NCI-H82 (cell line): Measurements from ENCODE around the gene WTIP.
"Not testable (repeated sequence)": the region's sequence is repeated elsewhere in the genome, so short reads cannot be mapped to it uniquely, and the experiment has no call there.

Experiments used
- DNase-seq: peaks from one replicate; lab custom pipeline; 2025; lab: John Stamatoyannopoulos, UW

Gene WTIP

DNA sequence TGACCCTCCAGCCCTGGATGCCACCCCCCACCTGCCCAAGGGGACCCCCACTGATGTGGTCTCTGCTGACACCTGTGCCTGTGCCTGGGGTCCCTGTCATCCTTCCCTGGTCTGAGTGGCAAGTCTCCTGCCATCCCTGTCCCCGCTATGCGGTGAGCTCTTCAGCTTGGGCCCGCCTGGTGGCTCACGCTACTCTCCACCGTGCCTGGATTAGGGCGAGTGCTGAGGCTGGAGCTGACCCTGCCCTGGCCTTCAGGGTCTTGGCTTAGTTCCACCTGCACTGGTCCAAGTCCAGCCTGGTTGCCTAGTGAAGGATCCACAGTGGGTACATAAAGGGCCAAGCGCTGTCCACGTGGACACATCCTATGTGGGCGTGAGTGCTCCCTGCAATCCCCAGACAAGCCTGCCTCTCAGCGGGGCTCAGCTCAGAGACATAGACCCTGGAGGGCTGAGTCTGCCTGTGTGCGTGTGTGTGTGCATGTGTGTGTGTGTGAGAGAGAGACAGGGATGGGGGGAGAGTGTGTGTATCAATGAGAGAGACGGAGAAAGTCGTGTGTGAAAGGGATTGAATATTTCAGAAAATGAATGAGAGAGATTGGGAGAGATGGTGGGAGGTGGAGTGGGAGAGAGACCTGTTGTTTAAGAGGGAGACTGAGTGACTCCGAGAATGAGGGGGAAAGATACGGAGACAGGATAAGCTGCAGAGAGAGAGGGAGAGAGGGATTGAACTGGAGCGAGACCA is 22.1 kb downstream of the WTIP start:
- no peak for DNase-seq

DNA sequence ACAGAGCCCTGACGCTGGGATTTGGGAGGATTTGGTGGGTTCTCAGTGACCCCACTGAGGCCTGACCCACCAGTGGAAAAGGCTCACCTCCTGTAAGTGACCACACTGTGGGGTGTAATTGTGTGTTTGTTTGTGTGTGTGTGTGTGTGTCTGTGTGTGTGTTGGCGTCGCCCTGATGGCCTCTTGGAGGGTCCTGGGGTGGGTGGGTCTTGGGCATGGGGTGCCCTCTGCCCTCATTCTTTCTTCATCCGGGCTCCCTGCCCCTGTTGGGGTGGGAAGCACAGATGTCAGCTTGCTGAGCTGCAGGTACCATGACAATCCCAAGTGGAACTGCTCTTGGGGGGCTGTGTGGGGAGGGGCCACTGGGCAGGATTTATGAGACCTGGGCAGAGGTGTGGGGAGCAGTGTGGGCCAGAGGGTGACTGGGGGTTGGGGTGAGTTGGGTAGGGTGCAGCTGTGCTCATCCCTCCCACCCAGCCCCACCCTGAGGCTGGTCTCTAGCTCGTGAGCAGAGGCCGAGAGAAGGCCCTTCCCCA is 22.8 kb downstream of the WTIP start:
- no peak for DNase-seq

DNA sequence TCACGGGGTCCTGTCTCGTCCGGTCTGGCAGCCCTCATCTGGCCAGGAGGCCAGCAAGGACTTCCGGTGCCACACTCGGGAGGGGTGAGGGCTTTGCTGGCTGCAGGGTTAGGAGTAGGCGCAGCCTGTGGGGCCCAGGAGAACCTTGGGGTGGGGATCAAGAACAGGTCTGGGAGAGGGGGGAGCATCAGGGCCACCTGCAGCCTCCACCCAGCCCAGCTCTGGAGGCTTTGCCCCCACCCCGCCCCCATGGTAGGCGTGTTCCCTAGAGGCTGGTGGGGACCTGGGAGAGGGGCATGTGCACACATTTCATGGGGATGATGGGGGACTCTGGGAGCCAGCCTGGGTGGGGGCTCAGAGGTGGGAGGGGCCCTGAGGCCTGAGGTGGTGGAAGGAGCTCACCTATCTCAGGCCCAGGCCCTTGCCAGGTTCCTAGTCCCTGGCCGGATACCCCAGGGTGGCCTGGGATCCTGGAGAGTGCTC is 23.3 kb downstream of the WTIP start:
- no peak for DNase-seq

DNA sequence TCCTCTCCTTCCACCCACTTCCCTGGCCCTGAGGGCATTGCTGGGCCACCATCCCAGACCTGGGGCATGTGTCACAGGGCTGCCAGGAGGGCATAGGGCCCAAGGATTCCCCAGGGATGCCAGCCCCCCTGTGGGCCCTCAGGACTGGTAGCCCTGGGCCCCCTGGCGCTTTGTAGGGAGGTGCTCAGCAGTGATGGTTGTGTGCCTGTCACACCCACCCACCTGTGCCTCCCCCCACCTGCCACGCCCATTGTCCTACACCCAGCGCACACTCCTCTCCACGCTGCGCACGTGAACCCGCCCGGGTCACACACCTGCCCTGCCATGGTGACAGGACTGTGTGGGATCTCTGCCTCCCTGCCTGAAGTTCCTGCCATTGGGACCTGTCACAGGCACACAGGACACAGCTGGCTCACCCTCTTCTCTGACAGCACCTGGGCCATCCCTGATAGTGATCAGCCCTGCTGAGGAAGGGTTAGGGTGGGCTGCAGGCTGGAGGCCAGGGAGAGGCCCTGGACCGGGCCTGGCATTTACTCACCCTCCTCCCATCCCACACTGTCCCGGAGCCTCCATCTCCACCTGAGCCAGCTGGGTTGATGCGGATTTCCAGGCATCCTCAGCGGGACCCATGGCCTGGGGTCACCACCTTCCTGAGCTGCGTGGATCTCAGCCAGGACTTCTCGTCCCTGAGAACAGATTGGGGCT is 23.9 kb downstream of the WTIP start:
- no peak for DNase-seq

DNA sequence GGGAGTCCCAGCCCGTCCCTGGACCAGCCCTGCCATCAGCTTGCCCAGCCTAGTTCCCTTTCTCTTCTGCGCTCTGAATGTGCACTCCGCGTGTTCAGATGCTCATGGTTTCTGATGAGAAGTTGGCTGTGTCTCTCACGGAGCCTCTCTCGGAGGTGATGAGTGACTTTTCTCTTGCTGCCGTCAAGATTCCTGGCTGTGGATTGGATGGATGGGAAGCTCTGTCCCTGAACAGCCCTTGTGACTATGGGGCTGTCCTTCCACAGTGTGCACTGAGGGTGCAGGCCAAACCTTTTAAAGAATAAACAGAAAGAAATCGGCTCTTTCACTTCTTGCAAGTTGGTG is 24.4 kb downstream of the WTIP start:
- DNase-seq: no peak

DNA sequence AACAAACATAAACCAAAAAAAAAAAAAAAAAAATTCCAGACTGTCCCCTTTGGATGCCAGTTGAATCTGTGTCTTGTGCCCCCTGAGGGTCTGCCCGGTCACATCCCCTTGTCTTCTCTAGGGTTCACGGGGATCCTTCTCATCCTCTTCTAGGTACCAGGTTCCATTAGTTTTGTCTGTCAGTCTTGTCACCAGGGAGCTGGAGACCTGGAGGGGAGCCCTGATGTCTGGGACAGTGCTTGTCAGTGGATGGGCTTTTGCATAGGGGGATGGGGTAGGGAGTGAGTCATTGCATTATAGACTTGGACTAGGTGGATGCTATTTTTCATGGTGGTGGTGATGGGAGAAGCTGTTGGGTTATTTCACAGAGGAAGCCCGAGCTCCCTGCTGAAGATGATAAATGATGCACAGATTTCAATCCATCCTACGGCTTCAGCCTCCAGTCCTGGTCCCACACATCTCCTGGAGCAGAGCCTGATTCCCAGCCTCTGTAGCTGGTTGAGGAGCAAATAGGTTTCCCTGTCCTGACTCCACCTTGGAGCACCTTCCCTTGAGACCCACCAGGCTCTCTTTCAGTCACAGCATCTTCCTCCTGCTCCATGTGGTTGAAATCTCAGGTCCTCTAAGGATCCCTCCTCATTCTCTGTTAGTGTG is 26.0 kb downstream of the WTIP start:
- DNase-seq: no peak

DNA sequence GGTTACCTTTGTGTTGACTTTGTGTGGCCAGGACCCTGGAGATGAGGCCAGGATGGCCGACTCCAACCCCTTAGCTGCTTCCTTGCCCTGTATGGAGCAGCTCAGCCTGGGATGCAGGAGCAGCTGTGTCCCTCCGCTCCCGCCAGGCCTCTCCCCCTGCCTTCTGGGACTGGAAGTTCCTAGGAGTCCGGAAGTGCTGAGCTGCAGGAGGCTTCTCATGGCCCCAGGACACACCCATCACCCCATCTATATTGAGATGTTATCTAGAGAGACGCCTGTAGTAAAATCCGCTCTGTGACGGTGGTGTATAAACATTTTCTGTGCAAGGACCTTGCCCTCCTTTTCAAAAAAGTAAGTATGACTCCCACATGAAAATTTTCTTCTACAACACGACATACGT is 27.0 kb downstream of the WTIP start:
- DNase-seq: no peak

DNA sequence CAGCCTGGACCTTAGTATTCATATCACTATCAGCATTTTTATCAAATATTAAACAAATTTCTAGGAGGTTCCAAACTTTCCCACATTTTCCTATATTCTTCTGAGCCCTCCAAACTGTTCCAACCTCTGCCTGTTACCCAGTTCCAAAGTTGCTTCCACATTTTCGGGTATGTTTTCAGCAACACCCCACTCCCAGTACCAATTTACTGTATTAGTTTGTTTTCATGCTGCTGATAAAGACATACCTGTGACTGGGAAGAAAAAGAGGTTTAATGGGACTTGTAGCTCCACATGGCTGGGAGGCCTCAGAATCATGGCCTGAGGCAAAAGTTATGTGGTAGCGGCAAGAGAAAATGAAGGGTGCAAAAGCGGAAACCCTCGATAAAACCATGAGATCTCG is 29.3 kb downstream of the WTIP start:
- not testable (repeated sequence) for DNase-seq

DNA sequence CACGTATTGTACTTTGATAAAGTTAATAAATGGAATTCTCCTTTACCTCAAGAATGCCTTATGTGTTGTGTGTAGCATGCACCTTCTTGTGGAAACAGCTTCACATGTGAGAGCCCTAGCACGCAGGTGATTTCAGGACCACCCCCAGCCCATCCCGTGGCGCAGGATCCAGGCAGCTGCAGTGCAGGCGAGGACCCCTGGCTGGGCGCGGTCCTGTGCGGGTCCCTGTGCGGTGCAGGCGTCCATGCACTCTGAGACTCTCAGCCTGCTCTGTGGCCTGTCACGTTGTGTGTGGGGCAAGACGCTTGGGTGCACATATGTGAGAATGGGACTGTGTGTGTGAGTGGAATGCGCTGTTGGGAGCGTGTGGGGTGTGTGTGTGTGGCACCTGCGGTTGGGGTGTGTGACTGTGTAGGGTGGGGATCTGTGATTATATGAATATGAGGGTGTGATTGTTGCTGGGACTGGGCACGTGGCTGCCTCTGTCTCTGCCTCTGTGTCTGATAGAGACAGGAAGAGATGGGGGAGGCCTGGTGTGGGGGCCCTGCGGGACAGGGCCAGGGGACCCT is 30.8 kb downstream of the WTIP start:
- no peak for DNase-seq

DNA sequence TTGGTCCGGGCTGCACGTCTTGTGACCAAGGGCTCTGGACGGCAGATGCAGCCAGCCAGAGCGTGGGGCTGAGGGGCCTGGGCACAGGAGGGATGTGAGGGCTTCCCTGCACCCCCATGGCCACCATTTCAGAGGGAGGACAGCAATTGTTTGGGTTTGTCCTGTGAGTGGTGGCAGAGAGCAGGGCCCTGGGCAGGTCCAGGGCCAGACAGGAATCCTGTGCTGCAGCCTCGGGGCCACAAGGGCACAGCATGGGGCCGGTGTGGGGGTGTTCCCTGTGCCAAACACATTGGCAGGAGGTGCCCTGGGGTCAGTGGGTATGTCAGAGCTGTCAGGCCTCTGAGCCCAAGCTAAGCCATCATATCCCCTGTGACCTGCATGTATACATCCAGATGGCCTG is 32.2 kb downstream of the WTIP start:
- no peak for DNase-seq

DNA sequence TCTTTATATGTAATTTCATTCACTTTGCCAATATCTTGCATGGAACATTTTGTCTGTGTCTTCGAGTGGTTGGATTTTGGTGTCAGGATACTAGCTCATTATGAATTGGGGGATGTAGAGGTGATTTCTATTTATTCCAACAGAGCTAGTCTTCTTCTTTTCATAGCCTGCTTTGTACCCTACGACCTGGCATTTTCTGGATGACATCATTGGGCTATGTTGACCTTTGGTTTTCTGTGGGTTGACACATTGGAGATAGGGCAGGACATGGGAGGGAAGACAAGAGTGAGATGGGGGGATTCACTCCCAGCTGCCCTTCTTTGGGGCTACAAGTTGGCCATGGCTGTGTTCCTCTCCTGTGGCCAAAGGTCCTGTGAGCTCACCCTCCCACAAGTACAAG is 38.0 kb downstream of the WTIP start:
- no peak for DNase-seq

DNA sequence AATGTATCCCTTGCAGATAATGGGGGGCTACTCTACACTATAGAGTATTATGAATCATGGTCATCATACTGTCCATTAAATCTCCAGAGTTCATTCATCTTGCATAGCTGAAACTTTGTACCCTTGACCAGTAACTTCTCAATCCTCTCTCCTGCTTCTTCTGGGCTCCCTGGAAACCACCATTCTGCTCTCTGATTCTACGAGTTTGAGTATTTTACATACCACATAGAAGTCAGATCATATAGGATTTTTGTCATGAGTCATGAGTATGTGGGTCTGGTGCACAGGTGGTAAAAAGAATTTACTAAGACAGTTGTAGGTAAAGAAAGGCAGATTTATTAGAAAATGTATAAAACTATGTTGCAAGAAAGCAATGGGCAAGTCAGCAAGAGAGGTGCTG is 41.9 kb downstream of the WTIP start:
- DNase-seq: no peak

DNA sequence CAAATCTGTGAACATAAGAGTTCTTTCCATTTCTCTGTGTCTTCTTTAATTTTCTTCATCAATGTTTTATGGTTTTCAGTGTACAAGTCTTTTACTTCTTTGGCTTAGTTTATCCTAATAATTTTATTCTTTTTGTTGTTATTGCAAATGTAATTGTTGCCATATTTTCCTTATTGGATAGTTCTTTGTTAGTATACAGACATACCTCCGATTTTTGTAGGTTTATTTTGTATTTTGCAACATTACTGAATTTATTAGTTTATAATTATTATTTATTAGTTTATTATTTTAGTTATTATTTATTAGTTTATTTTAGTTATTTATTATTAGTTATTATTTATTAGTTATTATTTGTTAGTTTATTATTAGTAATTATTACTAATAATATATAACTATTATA is 43.4 kb downstream of the WTIP start:
- DNase-seq: no peak

DNA sequence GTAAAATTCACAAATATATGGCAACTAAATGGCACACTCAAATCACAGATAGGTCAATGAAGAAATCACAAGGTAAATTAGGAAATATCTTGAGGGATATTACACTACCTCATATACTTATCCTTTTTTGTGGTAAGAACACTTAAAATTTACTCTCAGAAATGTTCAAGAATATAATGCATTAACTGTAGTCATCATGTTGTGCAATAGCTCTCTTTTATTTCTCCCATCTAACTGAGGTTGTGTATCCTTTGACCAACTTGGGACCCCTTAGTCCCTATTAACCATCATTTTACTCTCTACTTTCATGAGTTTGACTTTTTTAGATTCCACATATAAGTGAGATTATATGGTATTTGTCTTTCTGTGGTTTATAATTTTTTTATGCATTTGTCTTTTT is 52.6 kb downstream of the WTIP start:
- DNase-seq: no peak

DNA sequence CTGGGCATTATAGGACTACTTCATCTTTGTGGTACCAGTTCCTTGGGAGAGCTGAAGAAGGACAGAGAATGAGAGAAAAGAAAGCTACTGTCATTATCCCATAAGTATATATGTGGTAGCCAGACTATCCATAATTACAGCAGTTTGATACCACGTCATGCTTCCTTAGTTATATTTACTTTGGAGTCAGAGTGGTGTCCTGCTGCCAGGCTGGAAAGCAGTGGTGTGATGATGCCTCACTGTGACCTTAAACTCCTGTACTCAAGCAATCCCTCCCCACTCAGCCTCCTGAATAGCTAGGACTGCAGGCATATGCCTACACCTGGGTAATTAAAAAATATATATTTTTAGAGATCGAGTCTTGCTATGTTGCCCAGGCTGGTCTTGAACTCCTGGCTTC is 57.8 kb downstream of the WTIP start:
- DNase-seq: no peak

DNA sequence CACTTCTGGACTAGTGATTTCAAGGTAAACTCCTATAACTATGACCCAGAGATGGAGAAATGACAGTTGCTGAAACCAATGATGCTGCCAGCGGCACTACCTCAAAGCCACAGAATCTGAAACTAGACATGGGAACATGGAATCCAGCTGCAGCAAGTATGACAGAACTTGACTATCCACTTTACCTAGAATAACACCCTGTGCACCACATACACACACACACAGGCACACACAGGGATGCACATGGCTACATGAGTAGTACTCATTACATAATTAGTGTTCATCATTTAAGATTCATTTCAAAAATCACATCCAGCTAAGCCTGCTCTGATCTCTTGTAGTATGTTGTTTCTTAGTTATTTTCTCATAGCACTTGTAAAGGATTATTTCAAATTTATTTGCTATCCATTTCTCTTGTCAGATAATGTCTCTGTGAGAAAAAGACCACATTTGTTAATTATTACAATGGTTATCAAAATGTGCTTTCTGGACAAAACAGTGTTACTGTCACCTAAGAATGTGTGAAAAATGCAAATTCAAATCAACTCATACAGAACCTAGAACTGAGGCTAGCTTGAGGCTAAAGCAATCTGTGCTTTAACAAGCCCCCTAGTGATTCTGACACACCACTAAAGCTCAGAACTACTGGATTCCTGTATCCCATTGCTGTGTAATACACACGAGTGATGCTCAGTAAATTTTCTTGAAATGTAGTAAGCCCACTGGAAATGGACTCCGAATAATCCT is 59.4 kb downstream of the WTIP start:
- DNase-seq: no peak

DNA sequence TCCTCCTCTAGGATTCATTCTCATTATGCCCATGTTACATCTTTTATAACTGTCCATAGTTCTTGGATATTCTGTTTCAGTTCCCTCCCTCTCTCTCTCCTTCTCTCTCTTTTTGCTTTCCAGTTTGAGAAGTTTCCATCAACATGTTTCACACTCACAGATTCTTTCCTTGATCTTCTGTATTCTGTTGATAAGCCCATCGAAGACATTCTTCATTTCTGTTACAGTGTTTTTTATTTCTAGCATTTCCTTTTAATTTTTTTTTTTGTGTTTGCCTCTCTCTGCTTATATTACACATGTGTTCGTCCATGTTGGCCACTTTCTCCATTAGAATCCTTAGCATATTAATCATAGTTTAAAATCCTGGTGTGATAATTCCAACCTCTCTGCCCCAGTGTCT is 68.3 kb downstream of the WTIP start:
- DNase-seq: no peak

DNA sequence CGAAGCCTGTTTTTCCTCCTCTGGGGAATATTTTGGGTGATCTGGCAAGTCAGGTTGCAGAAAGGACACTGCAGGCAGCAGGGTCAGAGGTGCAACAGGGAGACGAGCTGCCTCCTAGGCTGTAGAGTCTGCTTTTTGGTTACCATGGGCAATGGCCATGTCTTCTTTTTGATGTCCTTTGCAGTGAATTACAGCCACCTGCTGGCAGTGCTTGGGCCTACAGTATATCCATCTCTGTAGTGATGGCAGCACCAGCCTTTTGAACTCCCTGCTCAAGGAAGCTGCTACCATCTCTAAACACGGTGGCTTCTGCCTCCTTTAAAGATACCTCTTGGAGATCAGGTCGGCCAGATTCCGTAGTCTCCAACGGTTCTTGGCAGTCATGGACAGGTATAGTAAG is 73.9 kb downstream of the WTIP start:
- DNase-seq: peak; percentile 35

DNA sequence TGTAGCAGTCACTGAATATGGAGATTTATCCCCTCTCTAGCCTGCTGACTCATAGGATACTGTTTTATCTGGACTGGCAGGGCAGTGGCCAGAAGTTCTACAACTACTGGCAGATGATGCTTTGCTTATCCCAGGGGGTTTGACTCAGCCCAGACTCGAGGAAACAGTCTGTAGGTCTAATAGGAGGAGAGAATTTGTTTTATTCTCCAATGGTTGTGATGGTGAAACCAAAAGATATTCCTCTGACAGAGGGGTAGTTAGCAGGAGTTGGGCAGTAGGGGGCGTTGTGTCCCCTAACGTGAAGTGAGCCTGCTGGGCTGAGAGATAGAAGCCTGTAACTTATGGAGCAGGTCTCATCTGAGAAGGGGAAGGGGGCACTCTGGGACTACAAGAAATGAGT is 74.9 kb downstream of the WTIP start:
- peak; percentile 53 for DNase-seq

DNA sequence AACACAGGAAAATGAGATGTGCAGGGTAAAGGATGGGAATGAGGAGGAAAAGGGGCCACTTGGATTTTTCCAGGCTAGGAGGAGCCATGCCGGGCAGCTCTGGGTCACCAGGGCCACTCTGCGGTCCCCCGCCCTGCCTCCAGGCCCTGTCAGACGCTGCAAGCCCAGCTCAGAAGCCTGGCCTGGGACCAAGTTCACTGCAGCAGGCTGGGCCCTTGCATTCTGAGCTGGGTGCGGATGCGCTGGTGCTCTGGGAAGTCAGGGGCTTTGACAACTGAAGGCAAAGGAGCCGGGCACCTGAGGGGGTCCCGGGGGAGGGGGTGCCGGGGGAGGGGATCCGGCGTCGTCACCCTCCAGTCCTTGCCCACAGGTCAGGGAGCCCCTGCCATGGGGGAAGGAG is 77.5 kb downstream of the WTIP start:
- no peak for DNase-seq

DNA sequence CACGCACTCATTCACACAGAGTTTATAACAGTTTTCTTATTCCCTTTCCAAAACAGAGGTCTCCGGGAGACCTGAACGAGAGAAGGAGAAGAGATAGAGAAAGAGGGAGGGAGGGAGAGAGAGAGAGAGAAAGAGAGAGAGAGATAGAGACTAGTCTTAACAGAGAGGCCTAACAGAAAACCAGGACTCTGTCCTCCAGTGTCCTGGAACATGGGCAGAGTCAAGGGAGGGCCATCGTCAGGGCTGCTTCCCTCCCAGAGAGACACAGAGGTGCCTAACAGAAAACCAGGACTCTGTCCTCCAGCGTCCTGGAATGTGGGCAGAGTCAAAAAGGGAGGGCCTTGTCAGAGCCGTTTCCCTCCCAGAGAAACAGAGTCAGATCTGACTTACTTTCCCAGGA is 78.7 kb downstream of the WTIP start:
- DNase-seq: no peak
